Parathyroid adenoma (tissue), 2 donors: Measurements from ENCODE around the gene IGF1R.

Experiments used
- H2AFZ ChIP-seq: fragments of 300-600 bp; sonication (generic); one replicate; pipeline ENCODE4 v1.7.0; 2017; ENCODE audit warnings: antibody characterized with exemption, mild to moderate bottlenecking
- H3K27ac ChIP-seq: fragments of 300-600 bp; sonication (generic); one replicate; pipeline ENCODE4 v1.7.0; 2017
- H3K27me3 ChIP-seq: fragments of 300-600 bp; sonication (generic); one replicate; pipeline ENCODE4 v1.7.0; 2017; ENCODE audit warnings: low read length; ENCODE audit not compliant: control insufficient read depth, insufficient read depth
- H3K36me3 ChIP-seq: fragments of 300-600 bp; sonication (generic); one replicate; pipeline ENCODE4 v1.7.0; 2017; ENCODE audit warnings: low read length; ENCODE audit not compliant: control insufficient read depth, insufficient read depth
- H3K4me1 ChIP-seq: fragments of 300-600 bp; sonication (generic); one replicate; pipeline ENCODE4 v1.7.0; 2017; ENCODE audit warnings: control low read depth
- H3K4me2 ChIP-seq: fragments of 300-600 bp; sonication (generic); one replicate; pipeline ENCODE4 v1.7.0; 2017; ENCODE audit warnings: low read length
- H3K4me3 ChIP-seq: fragments of 300-600 bp; sonication (generic); one replicate; pipeline ENCODE4 v1.7.0; 2017; ENCODE audit warnings: low read depth, low read length
- H3K79me2 ChIP-seq: fragments of 300-600 bp; sonication (generic); one replicate; pipeline ENCODE4 v1.7.0; 2017; ENCODE audit warnings: control low read depth
- H3K9ac ChIP-seq: fragments of 300-600 bp; sonication (generic); one replicate; pipeline ENCODE4 v1.7.0; 2017; ENCODE audit warnings: mild to moderate bottlenecking
- H3K9me3 ChIP-seq: fragments of 300-600 bp; sonication (generic); one replicate; pipeline ENCODE4 v1.7.0; 2017; ENCODE audit warnings: low read length; ENCODE audit not compliant: control insufficient read depth
- TF ChIP-seq, protein P1 (sequence below): fragments of 300-600 bp; sonication (generic); IDR thresholded peaks from one replicate; pipeline ENCODE4 v1.7.0; 2017; ENCODE audit warnings: antibody characterized with exemption, mild to moderate bottlenecking
- donor health status: primary hyperparathyroidism.

Gene IGF1R

GRCh38 chr15:98943051-98943508 lies 294.7 kb downstream of the IGF1R start:
- Histone ChIP-seq H3K4me3 (no peak overlapping the region), H3K9me3 (no peaks in the 10 kb centered on the region), H2AFZ (peak overlapping the region; percentile 29), H3K4me2 (peak overlapping the region; percentile 43), H3K4me1 (peaks cover 19% of the 10 kb centered on the region), H3K36me3 (no peaks in the 10 kb centered on the region), H3K27me3 (no peaks in the 10 kb centered on the region), H3K27ac (peak overlapping the region; percentile 94), H3K9ac (no peak overlapping the region), H3K79me2 (no peaks in the 10 kb centered on the region)
- TF ChIP-seq, protein P1, sequence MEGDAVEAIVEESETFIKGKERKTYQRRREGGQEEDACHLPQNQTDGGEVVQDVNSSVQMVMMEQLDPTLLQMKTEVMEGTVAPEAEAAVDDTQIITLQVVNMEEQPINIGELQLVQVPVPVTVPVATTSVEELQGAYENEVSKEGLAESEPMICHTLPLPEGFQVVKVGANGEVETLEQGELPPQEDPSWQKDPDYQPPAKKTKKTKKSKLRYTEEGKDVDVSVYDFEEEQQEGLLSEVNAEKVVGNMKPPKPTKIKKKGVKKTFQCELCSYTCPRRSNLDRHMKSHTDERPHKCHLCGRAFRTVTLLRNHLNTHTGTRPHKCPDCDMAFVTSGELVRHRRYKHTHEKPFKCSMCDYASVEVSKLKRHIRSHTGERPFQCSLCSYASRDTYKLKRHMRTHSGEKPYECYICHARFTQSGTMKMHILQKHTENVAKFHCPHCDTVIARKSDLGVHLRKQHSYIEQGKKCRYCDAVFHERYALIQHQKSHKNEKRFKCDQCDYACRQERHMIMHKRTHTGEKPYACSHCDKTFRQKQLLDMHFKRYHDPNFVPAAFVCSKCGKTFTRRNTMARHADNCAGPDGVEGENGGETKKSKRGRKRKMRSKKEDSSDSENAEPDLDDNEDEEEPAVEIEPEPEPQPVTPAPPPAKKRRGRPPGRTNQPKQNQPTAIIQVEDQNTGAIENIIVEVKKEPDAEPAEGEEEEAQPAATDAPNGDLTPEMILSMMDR = no peak

- H3K9ac ChIP-seq = no peak overlapping the region
- H3K4me2 ChIP-seq = peak overlapping the region; percentile 43
- peak overlapping the region; percentile 29 for H2AFZ ChIP-seq
- no peaks in the 10 kb centered on the region for H3K9me3 ChIP-seq
- H3K4me1 ChIP-seq = peaks cover 19% of the 10 kb centered on the region
- TF ChIP-seq, protein P1 = no peak
- H3K36me3 ChIP-seq = no peaks in the 10 kb centered on the region
- no peaks in the 10 kb centered on the region for H3K27me3 ChIP-seq
- H3K4me3 ChIP-seq = no peak overlapping the region
- H3K27ac ChIP-seq = peak overlapping the region; percentile 94
- H3K79me2 ChIP-seq = no peaks in the 10 kb centered on the region
Observed at GRCh38 chr15:98943601-98944151, 295.3 kb downstream of the IGF1R start.

DNA sequence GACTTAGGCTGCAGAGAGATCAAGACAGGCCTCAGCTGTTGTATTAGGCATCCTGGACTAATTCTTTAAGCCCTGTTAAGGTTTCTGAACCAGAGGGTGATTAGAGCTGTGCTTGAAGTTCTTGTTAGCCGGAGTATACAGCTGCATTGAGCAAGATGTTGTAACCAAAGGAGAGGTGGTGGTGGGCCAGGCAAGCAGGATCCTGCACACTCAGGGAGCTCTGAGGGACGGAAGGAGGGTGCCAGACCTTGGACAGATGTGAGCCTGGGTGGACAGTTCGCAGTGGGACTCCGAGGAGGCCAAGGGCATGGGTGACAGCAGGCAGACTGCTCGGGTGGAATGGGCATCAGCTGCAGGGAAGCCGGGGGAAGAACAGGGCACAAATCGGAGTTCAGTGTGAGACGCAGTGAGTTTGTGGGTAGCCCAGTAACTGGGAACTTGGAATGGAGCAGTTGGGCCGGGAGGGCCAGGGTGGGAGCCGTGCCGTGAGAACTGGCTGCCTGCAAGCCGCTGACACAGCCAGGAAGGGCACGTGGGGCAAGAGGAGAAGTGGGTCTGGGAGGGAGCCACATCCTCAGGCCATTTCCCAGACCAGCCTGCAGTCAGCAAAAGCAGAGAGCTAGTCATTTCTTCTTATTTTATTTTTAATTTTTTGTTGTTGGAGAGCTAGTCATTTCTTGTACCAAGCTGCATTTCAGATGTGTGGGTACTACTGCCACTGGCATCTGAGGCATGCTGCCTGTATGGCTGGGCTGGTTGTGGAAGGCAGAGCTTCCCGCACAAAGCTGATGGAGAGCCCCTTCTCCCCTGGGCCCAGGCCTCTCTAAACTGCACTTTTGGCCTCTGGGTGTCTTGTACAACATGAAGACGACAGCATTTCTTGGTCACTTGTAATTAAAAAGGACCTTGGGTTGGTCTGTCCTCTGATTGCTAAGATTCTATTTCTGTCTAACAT lies 298.2 kb downstream of the IGF1R start:
- Histone ChIP-seq H3K4me2 (no peak overlapping the region), H3K4me1 (peaks cover 17% of the 10 kb centered on the region), H3K36me3 (no peaks in the 10 kb centered on the region), H2AFZ (no peak overlapping the region), H3K9ac (no peak overlapping the region), H3K9me3 (no peaks in the 10 kb centered on the region), H3K27ac (no peak overlapping the region), H3K4me3 (no peak overlapping the region), H3K27me3 (no peaks in the 10 kb centered on the region), H3K79me2 (no peaks in the 10 kb centered on the region)
- TF ChIP-seq, protein P1 = no peak

DNA sequence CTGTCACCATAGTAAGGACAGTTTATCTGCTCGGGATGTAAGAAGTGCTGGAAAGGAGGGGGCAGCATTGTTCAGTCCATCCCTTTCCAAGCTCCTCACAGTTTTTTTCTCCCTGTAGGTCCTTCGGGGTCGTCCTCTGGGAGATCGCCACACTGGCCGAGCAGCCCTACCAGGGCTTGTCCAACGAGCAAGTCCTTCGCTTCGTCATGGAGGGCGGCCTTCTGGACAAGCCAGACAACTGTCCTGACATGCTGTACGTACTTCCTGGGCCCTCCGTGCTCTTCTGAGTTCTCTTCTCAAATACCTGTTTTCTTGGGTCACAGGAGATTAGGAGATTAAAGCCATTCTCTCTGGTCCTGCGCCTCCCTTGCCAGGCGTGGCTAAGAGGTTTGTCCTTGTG lies 300.1 kb downstream of the IGF1R start:
- Histone ChIP-seq H3K36me3 (no peaks in the 10 kb centered on the region), H3K27me3 (no peaks in the 10 kb centered on the region), H3K9me3 (no peaks in the 10 kb centered on the region), H2AFZ (no peak overlapping the region), H3K9ac (no peak overlapping the region), H3K4me3 (no peak overlapping the region), H3K79me2 (no peaks in the 10 kb centered on the region), H3K4me1 (peaks cover 8% of the 10 kb centered on the region), H3K27ac (no peak overlapping the region), H3K4me2 (no peak overlapping the region)
- TF ChIP-seq, protein P1 = no peak
